HPDE6-E6E7 (cell line): Measurements from ENCODE around the gene PRKCA.

ENCODE experiments used
- DNase-seq: peaks from one replicate; pipeline ENCODE4 v3.0.0; 2011; ENCODE audit warnings: missing footprints; ENCODE audit errors: extremely low spot score

Gene PRKCA

GRCh38 chr17:66654106-66654740, 351.8 kb downstream of the PRKCA start:
- DNase-seq = no peak

- no peak for DNase-seq
Measured at GRCh38 chr17:66654764-66655163, 352.4 kb downstream of the PRKCA start.

GRCh38 chr17:66655461-66655860, 353.0 kb downstream of the PRKCA start:
- DNase-seq = no peak

GRCh38 chr17:66655861-66656260, 353.4 kb downstream of the PRKCA start:
- DNase-seq = peak; percentile 76

GRCh38 chr17:66661411-66662256, 359.2 kb downstream of the PRKCA start:
- DNase-seq = peak; percentile 47

GRCh38 chr17:66662496-66662895, 360.1 kb downstream of the PRKCA start:
- no peak for DNase-seq

- DNase-seq = no peak
Measured at GRCh38 chr17:66663041-66663606, 360.7 kb downstream of the PRKCA start.

GRCh38 chr17:66664336-66664735, 361.9 kb downstream of the PRKCA start:
- no peak for DNase-seq

GRCh38 chr17:66665194-66665593, 362.8 kb downstream of the PRKCA start:
- no peak for DNase-seq

GRCh38 chr17:66667090-66667489, 364.7 kb downstream of the PRKCA start:
- no peak for DNase-seq

GRCh38 chr17:66667491-66668030, 365.1 kb downstream of the PRKCA start:
- no peak for DNase-seq

GRCh38 chr17:66670206-66670605, 367.8 kb downstream of the PRKCA start:
- DNase-seq = no peak

GRCh38 chr17:66671156-66671555, 368.7 kb downstream of the PRKCA start:
- DNase-seq = no peak

- no peak for DNase-seq
Measured at GRCh38 chr17:66673668-66674276, 371.4 kb downstream of the PRKCA start.

GRCh38 chr17:66675273-66675990, 373.0 kb downstream of the PRKCA start:
- DNase-seq = no peak

- peak; percentile 35 for DNase-seq
Measured at GRCh38 chr17:66675991-66676371, 373.6 kb downstream of the PRKCA start.

GRCh38 chr17:66676421-66676820, 374.0 kb downstream of the PRKCA start:
- DNase-seq = peak; percentile 96

- DNase-seq = peak; percentile 54
Measured at GRCh38 chr17:66677201-66677981, 375.0 kb downstream of the PRKCA start.

GRCh38 chr17:66678061-66678460, 375.6 kb downstream of the PRKCA start:
- no peak for DNase-seq

- DNase-seq = no peak
Measured at GRCh38 chr17:66678827-66679226, 376.4 kb downstream of the PRKCA start.
